ENCODE measurements around the gene PXDN.
"Not testable (repeated sequence)": the region's sequence is repeated elsewhere in the genome, so short reads cannot be mapped to it uniquely, and the experiment has no call there.

Gene PXDN

DNA sequence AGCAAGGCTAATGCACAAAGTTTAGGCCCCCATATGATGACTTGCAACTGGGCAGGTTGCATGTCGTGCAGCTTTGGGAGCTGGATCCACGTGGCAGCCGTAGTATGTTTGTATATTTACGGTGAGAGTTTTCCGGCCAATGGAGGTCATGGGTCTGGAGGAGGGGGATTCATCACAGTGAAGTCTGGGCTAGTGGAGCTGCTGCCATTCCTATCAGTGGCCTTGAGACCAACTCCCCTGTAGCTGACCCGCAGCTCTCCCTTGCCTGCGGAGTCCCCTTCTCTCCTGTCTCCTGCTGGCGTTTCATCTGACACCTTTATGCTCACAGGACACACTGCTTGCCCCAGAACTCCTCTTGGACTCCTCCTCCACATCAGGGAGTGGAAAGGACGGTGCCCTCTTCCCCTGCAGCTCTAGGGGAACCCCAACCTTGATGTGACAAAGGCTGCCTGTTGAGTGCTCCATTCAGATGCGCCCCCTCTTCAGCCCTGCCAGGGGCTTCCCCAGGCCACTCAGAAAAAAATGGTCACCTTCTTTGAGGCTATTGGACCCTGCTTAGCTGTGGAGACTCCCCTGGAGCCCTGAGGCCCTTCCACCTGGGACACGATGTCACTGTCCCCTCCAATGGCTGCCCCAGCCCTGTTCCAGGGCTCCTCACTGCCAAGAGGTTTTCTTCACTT is 121.7 kb downstream of the PXDN start:
- no peak for DNase-seq

DNA sequence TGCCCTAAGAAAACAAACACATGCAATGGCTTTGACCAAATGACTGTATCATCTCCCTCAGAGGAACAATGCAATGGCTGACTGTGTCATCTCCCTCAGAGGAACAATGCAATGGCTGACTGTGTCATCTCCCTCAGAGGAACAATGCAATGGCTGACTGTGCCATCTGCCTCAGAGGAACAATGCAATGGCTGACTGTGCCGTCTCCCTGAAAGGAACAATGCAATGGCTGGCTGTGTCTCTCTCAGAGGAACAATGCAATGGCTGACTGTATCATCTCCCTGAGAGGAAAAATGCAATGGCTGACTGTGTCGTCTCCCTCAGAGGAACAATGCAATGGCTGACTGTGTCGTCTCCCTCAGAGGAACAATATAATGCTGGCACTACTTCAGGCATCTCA is 122.3 kb downstream of the PXDN start:
- not testable (repeated sequence) for DNase-seq

DNA sequence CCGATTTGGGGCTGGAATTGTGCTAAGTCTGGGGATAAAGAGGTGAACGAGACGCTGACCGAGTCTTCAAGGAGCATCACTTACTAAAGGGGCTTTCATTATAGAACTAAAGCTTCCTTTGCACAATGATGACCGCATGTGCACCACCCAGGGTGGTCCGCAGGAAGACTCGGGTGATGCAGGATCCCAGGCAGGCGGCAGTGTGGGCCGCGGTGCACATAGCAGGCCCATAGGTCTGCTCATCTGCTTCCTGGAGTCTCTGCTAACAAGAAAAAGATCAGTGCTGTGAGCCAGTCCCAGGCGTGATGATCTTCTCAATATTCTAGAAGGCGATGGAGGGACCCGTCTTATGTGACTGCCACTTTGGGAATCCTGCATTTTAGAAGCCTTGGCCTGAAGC is 122.8 kb downstream of the PXDN start:
- DNase-seq, result no peak

DNA sequence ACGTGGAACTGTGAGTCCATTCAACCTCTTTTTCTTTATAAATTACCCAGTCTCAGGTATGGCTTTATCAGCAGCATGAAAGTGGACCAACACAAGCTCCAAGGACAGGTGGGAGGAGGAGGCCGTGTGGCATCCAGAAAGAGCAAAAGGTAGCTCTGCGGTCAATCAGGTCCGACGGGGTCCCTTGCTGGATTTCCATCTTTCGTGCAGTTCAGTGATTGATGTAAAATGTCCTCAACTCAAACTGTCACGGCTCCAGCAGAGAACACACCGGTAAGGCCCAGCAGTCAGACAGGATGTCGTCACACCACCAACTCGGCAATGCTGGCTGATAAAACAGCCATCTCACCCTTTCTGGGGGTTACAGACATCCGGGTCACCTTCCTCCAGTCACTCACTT is 123.3 kb downstream of the PXDN start:
- DNase-seq, result no peak

DNA sequence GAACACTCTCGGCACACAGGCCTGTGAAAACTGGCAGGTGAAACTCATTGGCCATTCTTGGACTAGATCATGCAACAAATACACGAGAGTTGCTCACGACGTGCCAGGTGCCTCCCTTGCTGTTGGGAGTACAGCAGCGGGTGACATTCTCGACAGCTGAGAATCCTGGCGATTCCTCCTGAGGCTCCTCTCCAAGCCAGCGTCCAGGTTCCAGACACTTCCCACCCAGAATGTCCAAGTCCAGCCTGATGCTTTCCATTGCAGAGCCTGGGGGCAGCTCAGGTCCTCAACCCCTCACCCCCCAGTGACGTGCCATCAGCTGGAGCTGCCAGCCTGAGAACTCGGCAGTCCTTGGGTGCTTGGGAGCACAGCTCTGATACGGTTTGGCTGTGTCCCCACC is 124.2 kb downstream of the PXDN start:
- DNase-seq, result no peak

DNA sequence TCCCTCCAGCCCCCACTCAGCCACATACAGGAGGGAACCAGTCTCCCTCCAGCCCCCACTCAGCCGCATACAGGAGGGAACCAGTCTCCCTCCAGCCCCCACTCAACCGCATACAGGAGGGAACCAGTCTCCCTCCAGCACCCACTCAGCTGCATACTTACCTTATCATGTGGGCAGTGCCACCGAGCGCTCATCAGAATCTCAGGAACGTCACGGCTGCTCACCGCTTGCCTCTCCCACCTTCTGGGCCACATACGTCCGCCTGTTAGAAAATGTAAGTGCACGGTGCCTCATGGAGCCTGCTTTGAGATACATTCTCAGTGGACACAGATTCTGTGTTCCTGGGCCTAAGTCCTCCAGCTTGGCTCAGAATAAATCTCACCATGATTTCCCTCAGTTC is 124.8 kb downstream of the PXDN start:
- no peak for DNase-seq

DNA sequence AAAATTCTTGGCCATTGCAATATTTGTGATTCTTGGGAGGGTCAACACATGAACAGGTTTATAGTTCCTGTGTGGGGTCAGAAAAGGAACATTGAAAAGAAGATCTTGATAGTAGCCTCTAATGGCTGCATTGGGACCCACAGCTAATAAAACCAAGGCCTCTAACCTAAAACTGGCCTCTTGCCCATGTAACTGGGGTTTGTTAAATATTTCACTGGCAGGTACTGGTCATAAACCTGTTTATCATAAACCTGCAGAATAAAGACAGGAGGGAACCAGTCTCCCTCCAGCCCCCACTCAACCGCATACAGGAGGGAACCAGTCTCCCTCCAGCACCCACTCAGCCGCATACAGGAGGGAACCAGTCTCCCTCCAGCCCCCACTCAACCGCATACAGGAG is 125.3 kb downstream of the PXDN start:
- DNase-seq, result no peak

DNA sequence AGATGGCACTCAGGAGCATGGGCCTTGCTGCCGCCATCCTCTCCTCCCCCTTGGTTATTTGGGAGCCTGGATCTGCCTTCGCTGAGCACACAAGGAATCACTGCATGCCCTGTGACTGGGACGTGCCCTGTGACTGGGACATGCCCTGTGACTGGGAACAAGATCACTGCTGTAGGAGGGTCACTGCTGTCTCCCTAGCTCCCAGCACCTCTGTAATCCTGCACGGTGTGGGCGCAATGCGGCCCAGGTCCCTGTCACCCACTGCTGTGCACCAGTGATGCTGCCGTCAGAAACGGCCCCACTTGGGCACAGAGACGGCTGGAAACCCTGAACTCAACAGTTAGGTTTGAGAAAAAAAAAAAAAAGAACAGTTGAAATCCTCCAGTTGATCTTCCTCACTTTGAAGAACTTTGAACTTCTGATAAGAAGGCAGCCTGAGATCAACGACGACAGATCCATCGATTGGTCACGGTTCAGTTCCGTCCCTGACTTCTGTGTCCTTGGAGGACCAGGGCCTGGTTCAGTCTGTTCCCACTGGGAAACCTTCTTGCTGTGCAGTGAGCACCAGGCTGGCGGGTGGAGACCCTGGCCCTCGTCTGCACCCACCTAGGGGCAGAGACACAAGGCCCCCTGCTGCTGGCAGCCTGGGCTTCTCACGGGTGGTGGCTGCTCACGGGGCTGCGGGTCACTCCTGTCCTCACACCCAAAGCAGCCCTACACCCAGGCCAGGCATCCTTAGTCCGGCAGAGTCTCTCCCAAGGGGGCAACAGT is 125.9 kb downstream of the PXDN start:
- DNase-seq, result no peak

DNA sequence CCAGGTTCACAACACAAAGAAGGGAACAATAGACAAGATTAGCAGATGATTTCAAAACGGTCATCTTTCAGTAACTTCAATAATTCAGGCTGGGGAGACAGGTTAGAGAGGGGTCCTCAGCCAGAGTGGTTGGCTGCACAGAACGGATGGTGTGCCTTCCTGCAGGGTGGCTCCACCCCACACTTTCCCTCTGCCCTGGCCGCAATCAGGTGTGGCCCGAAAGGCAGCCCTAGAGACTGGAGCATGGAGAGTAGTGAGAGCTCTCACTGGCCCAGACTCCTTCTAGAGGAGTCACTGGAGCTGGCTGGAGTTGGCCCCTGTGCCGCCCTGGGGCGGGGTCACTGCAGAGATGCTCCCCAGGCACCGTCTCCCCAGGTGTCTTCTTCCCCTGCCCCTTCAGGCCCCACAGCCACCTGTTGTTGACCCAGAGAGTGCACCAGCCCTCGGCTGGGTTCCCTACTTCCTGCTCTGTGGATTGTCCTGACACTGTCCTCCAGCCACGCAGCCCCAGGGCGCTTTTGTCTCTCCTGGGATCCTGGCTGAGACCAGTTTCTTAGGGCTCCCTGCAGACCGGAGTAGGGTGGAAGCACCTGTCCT is 126.8 kb downstream of the PXDN start:
- no peak for DNase-seq

DNA sequence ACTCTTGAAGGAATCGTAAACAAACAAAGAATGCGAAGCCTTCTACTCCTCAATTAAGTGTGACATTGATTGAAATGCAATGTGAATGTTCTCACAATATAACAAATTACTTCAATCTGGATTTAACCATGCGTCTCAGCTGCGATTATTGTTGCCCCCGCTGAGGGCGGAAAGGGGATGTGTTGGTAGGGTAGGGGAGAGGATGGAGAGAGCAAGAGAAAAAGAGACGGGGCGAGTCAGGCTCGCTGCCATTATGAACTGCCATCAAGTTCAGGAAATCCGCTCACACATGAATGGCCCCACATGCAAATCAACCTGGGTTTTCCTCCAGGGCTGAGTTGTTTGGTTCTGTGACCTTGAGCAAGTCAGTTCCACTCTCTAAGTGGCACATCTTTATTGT is 129.8 kb downstream of the PXDN start:
- DNase-seq, result no peak

DNA sequence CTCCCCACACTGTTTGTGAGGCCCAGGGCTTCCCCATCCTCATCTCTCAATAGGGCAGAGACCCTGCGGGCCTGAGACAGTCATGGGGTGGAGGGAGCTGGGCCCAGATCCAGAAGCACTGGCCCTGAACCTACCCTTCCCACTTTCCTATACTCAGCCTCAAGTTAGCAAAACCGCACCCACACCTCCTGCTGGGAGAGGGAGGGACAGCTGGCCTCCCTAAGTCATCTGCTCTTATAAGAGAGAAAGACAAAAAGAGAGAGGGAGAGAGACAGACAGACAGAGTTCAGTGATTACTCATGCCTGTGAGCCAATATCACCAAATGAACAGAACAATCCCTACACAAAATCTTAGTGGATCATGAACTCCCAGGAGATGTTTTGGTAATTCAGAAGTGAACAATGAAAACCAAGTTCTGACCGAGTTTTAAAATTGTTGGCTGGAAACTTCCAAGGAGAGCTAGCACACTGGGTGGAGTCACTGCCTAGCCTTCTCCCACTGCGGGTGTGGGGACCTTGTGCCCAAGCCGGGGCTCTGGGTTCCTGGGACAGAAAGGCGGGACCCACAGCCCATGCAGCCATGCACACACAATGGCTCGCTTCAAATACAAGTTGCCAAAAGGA is 130.5 kb downstream of the PXDN start:
- DNase-seq, result no peak

DNA sequence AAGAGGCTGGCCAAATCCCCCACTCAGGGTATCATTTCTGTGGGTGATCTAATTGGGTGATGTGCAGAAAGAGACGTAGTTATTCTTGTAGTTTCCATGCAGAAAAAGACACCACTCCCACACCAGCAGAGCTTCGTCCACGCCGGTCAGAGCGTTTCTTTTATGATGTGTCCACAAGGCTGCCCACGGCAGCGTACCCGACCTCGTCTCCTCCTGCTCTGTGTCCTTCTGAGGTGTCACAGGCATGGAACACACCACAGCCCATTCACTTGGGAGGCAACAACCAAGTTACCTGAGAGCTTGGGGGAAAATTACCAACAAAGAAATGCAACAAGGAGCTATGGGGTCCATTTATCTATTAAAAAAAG is 131.3 kb downstream of the PXDN start:
- no peak for DNase-seq

DNA sequence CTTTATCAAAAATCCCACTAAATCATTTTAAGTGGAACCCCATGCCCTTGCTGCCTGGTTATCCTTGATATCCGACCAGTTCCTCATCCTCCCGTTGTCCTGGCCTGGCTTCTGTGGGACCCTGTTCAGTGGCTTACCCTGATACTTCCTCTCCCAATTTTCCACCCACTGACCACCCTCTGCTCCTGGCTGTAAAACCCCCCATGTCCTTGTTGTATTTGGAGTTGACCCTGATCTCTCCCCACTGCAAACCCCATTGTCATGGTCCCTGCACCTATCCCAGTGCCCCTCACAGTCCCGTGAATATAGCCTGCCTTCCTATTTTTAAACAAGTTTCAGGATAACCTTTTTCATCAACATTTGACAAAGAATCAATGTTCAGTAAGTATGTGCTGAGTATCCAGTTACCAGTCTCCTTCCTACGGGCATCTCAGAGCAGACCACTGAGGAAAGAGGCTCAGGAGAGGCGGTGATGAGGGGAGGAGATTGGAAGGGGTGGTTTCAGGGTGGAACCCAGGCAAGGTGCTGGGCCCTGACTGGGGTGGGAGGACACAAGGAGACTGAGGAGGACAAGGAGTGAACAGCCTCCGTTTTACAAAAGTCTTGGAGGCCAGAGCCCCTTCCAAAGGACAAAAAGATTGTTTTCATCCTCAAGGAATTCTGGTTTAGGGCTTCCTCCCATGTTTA is 131.8 kb downstream of the PXDN start:
- no peak for DNase-seq

DNA sequence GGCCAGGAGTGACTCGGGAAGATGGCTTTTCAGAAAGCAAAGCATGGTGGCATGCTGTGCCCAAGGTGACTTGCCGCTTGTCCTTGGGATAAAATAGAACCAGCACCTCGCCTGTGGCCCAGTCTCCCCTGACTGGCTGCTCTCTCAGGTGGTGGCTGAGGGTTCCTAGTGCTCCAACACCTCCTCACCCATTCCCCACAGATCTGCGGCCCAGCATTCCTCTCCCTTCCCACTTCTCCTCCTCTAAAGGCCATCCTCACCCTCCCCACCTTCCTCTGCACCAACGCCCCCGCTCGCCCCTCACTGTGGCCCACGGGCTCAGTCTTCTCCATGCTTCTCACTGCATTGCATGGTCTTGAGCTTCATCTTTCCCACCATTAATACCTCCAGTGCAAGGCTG is 132.4 kb downstream of the PXDN start:
- no peak for DNase-seq

DNA sequence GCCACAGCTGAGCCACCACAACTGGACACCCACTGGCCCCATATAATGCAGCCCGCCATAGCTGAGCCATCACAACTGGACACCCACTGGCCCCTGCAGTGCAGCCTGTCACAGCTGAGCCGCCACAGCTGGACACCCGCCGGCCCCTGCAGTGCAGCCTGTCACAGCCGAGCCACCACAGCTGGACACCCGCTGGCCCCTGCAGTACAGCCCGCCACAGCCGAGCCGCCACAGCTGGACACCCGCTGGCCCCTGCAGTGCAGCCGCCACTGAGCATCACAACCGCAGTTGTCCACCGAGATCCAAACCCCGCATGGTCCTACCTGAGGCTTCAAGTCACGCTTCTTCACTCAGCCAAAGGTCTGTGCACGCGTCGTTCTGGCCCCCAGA is 134.2 kb downstream of the PXDN start:
- no peak for DNase-seq

DNA sequence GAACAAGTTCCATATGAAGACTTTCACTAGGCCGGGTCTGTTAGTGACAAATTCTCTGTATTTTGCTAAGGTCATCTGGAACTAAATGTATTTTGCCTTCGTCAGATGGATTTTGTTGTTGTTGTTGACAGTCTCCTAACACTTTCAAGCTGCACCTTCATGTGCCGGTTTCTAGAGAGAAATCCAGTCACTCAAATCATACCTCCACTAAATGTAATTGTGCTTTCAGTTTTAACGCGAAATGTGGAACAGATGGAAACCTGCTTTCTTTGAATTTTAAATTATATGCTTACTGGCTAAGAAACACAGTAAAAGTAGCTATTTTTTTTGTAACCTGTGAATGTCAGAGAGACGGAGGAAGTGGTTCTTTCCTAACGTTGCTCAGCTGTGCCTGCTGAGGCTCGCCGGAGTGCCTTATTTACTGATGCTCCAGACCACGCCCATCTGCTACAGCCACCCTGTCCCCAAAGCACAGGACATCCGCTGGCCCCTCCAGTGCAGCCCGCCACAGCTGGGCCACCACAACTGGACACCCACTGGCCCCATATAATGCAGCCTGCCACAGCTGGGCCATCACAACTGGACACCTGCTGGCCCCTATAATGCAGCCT is 134.7 kb downstream of the PXDN start:
- no peak for DNase-seq

DNA sequence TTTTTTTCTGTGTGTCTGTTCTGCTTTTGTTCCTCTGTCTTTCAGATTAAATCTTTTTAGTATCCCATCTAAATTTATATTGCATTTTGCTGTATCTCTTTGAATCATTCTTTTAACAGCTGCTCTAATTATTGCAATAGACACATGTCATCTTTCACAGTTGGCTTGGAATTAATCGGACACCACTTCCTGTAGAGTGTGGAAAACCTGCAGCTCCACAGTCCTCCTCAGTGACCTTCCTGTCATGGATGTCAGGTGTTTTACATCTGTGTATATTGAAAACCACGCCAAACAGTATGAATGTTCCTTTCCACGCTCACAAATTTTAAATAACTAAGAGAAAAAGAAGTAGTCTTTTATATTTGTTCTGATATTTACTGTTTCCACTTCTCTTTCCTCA is 135.3 kb downstream of the PXDN start:
- DNase-seq, result no peak

DNA sequence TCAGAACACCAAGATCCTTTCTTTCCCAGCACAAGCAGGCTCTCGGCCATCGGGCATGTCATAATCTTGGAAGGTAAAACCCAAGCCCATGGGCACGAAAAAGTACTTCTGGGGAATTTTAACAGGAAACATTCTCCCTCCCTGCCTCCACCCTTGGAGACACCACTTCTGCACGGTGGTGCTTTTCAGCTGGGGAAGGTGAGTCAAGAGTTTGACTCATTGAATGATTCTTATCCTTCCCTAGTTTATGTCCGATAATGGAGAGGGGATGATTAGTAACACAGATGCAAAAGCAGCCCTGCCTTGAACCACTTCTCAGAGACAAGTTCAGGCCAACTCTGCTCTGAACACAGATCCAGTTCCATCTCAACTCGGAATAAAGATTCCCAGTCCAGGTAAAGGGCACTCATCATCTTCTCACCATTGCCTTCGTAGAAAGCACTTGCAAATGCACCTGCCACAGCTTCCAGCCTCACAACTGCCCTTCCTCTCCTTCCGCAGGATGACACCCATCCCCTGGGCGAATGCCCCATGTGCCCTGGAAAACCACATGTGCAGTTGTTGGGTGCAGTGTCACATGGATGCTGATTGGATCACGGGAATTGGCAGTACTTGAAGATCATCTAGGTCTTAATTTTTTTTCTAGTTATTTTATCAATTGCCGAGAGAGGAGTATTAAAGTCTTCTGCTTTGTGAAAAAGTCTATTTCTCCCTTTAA is 136.2 kb downstream of the PXDN start:
- DNase-seq, result no peak

DNA sequence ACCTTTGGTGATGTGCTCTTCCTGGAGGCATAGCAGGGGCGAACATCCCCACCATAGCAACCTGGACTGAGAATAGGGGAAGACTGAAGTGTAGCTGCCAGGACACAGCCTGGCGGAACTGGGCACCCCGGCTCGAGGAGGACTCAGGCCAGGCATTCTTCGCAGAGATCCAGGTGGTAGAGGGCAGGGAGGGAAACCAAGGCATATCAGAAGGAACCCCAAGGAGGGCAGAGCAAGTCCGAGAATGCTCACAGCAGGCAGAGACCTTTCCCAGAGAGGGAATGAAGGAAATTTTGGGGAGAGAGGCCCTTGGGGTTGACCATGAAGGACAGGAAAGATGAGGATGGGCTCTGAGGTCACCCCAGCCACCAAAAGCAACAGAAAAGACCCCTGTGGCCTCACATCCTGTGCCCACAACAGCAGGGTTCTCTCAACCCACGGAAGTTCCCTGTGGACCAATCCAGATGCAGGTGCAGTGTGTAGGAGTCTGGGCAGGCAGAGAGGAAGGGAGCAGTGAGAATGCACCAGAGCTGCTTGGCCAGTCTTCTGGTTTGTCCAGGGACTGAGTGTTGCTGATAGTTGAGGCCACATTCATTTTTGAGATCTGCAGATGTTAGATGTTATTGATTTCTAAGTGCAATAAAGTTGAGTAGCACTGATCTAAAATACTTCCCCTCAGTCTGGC is 136.9 kb downstream of the PXDN start:
- no peak for DNase-seq

DNA sequence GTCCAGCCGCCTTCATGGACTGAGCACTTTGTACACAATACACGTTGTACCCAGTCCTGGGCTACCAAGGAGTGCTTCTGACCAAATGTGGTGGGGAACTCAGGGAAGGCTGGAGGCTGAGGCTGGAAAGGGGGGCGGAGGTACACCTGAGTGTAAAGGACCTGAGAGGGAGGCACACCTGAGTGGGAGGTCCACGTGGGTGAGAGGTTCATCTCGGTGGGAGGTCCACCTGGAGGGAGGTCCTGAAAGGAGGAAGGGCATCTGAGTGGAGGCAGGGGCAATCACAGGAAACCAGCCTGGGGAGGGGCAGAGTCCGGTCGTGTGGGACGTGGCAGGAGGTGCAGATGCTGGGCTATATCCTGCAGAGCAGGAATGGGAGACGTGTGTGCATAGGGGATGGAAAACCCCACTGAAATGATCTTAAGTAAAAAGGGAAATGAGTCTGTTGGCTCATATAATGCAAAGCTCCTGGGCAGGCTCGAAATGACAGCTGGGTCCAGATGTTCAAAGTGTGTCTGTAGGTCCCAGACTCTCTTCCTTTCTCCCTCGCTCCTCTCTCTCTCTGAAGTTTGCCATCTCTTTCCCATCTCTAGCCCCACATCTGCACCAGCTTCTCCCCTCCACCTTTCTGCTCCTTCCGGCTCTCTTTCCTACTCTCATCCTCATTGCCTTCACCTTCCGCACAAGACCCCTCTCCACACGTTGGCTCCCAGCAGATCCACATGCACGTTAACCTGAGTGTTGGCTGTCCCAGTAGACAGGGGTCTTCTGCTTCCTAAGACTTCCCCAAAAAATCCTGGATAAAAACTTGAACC is 137.7 kb downstream of the PXDN start:
- DNase-seq, result no peak

DNA sequence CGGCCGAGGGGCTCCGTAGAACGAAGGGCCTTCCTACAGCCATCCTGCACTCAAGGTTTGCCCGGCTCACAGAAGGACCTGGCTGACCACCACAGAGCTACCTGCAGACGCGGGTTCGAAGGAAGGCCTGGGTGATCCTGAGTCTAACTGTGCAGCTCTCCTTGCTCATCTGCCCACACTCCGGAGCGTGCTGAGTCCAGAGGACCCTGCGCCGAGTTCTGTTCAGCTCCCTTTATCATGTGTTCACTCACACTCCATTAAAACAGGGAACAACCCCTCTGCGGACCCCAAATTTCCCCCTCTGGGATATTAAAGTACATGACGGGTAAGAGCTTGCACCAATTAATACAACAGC is 138.3 kb downstream of the PXDN start:
- DNase-seq, result no peak

Measured in stimulated activated CD4-positive, alpha-beta T cell treated with anti-CD3 and anti-CD28 coated beads, Interleukin-4, amount 100 ng/mL, for 4 hours (primary cell).